HG02981 (cell line): ENCODE results near the gene ACTR3C.
A peak's percentile ranks its signal among the peaks of the same experiment; 100 is the strongest.

Source experiments
- ATAC-seq: cut with Tn5 transposase; IDR thresholded peaks from one replicate; pipeline ENCODE4 v1.9.1; 2021; ENCODE audit warnings: mild to moderate bottlenecking, moderate library complexity; ENCODE audit not compliant: unreplicated experiment

ACTR3C gene

GRCh38 chr7:150337179-150337578 lies 13.8 kb upstream of the ACTR3C start:
- ATAC-seq, result no peak

GRCh38 chr7:150336746-150337145 lies 13.4 kb upstream of the ACTR3C start:
- no peak for ATAC-seq

GRCh38 chr7:150335774-150336112 lies 12.4 kb upstream of the ACTR3C start:
- no peak for ATAC-seq

GRCh38 chr7:150335108-150335773 lies 11.9 kb upstream of the ACTR3C start:
- no peak for ATAC-seq

GRCh38 chr7:150334108-150334507 lies 10.8 kb upstream of the ACTR3C start:
- ATAC-seq, result no peak

GRCh38 chr7:150333659-150334058 lies 10.3 kb upstream of the ACTR3C start:
- no peak for ATAC-seq

GRCh38 chr7:150332852-150333635 lies 9.7 kb upstream of the ACTR3C start:
- no peak for ATAC-seq

GRCh38 chr7:150330211-150330885 lies 7.0 kb upstream of the ACTR3C start:
- no peak for ATAC-seq

GRCh38 chr7:150329331-150330120 lies 6.2 kb upstream of the ACTR3C start:
- no peak for ATAC-seq

- ATAC-seq, result no peak
These were observed 4.0 kb upstream of the ACTR3C start for GRCh38 chr7:150327308-150327707.

- no peak for ATAC-seq
These were observed 3.4 kb upstream of the ACTR3C start for GRCh38 chr7:150326657-150327268.

- no peak for ATAC-seq
These were observed 2.6 kb upstream of the ACTR3C start for GRCh38 chr7:150325901-150326300.

- no peak for ATAC-seq
These were observed 1.8 kb upstream of the ACTR3C start for GRCh38 chr7:150325110-150325611.

GRCh38 chr7:150324373-150324961 lies 1.1 kb upstream of the ACTR3C start:
- no peak for ATAC-seq

GRCh38 chr7:150323682-150324372 lies 482 bp upstream of the ACTR3C start:
- peak; percentile 17 for ATAC-seq

GRCh38 chr7:150322114-150322832 lies 1.1 kb downstream of the ACTR3C start:
- ATAC-seq, result peak; percentile 30

GRCh38 chr7:150321788-150322113 lies 1.6 kb downstream of the ACTR3C start:
- no peak for ATAC-seq

GRCh38 chr7:150317748-150318444 lies 5.4 kb downstream of the ACTR3C start:
- no peak for ATAC-seq
